ENCODE data around the gene DEPDC1. TPM values are rescaled to one million over a fixed set of nuclear protein-coding genes. Genes with fewer than 3 reads are reported as not detected.
"Not testable (repeated sequence)": the region's sequence is repeated elsewhere in the genome, so short reads cannot be mapped to it uniquely, and the experiment has no call there.

The DEPDC1 gene
- total RNA-seq, 1 donor from 2014 or later: 30.3 TPM

- TF ChIP-seq CTCF (conservative IDR thresholded peaks at IDR 0.05): no peak
- Mint-ChIP-seq H3K36me3 (ENCODE audit: low read depth) (peaks cover 14% of the 10 kb centered on the region), H3K4me1 (peaks cover 31% of the 10 kb centered on the region), H3K27me3 (ENCODE audit: low read depth) (no peaks in the 10 kb centered on the region), H3K9me3 (peaks cover 6% of the 10 kb centered on the region), H3K4me3 (peak overlapping the region; percentile 99), H3K27ac (ENCODE audit: unreplicated experiment) (no peak overlapping the region)
- DNase-seq (ENCODE audit: low read depth, low spot score): no peak
Observed at GRCh38 chr1:68497358-68497698, 446 bp upstream of the DEPDC1 start.

- H3K27ac Mint-ChIP-seq (ENCODE audit: unreplicated experiment): peak overlapping the region; percentile 98
- H3K4me3 Mint-ChIP-seq: peak overlapping the region; percentile 99
- peaks cover 33% of the 10 kb centered on the region for H3K4me1 Mint-ChIP-seq
- no peaks in the 10 kb centered on the region for H3K27me3 Mint-ChIP-seq (ENCODE audit: low read depth)
- DNase-seq (ENCODE audit: low read depth, low spot score): no peak
- TF ChIP-seq CTCF (conservative IDR thresholded peaks at IDR 0.05): no peak
- H3K9me3 Mint-ChIP-seq: peaks cover 6% of the 10 kb centered on the region
- peaks cover 10% of the 10 kb centered on the region for H3K36me3 Mint-ChIP-seq (ENCODE audit: low read depth)
Observed at GRCh38 chr1:68495968-68496679, 758 bp downstream of the DEPDC1 start.

- no peak for TF ChIP-seq CTCF (conservative IDR thresholded peaks at IDR 0.05)
- no peak overlapping the region for H3K27ac Mint-ChIP-seq (ENCODE audit: unreplicated experiment)
- peaks cover 35% of the 10 kb centered on the region for H3K4me1 Mint-ChIP-seq
- H3K36me3 Mint-ChIP-seq (ENCODE audit: low read depth): peaks cover 16% of the 10 kb centered on the region
- H3K27me3 Mint-ChIP-seq (ENCODE audit: low read depth): no peaks in the 10 kb centered on the region
- peak overlapping the region; percentile 99 for H3K4me3 Mint-ChIP-seq
- no peak for DNase-seq (ENCODE audit: low read depth, low spot score)
- peaks cover under 1% of the 10 kb centered on the region for H3K9me3 Mint-ChIP-seq
Observed at GRCh38 chr1:68495532-68495931, 1.4 kb downstream of the DEPDC1 start.

- DNase-seq (ENCODE audit: low read depth, low spot score): no peak
- peak overlapping the region; percentile 24 for H3K4me3 Mint-ChIP-seq
- H3K27ac Mint-ChIP-seq (ENCODE audit: unreplicated experiment): no peak overlapping the region
- H3K36me3 Mint-ChIP-seq (ENCODE audit: low read depth): peaks cover 18% of the 10 kb centered on the region
- H3K4me1 Mint-ChIP-seq: peaks cover 35% of the 10 kb centered on the region
- no peaks in the 10 kb centered on the region for H3K27me3 Mint-ChIP-seq (ENCODE audit: low read depth)
- H3K9me3 Mint-ChIP-seq: peaks cover 3% of the 10 kb centered on the region
- TF ChIP-seq CTCF (conservative IDR thresholded peaks at IDR 0.05): no peak
Observed at GRCh38 chr1:68493193-68493592, 3.7 kb downstream of the DEPDC1 start.

GRCh38 chr1:68492255-68492654 is 4.6 kb downstream of the DEPDC1 start:
- peaks cover 18% of the 10 kb centered on the region for H3K36me3 Mint-ChIP-seq (ENCODE audit: low read depth)
- H3K4me1 Mint-ChIP-seq: peaks cover 28% of the 10 kb centered on the region
- DNase-seq (ENCODE audit: low read depth, low spot score); H3K9me3 Mint-ChIP-seq; H3K27me3 Mint-ChIP-seq (ENCODE audit: low read depth); H3K27ac Mint-ChIP-seq (ENCODE audit: unreplicated experiment): not testable (repeated sequence)
- H3K4me3 Mint-ChIP-seq: peak overlapping the region; percentile 17

- peaks cover 25% of the 10 kb centered on the region for H3K36me3 Mint-ChIP-seq (ENCODE audit: low read depth)
Observed at GRCh38 chr1:68490046-68490651, 6.7 kb downstream of the DEPDC1 start.

More at GRCh38 chr1:68490046-68490651, 6.7 kb downstream of the DEPDC1 start:
- Mint-ChIP-seq H3K27ac (ENCODE audit: unreplicated experiment) (no peak overlapping the region), H3K27me3 (ENCODE audit: low read depth) (no peaks in the 10 kb centered on the region), H3K9me3 (peaks cover 3% of the 10 kb centered on the region), H3K4me3 (no peak overlapping the region), H3K4me1 (peaks cover 12% of the 10 kb centered on the region)
- no peak for TF ChIP-seq CTCF (conservative IDR thresholded peaks at IDR 0.05)
- no peak for DNase-seq (ENCODE audit: low read depth, low spot score)

Measured in neural crest cell (in vitro differentiated cells).